ENCODE data around the gene KIF14. TPM values are rescaled to one million over a fixed set of nuclear protein-coding genes. Genes with fewer than 3 reads are reported as not detected.

Gene KIF14
- total and polyA plus RNA-seq, 2 donors (not counting 3 experiments of a cell fraction or from before 2014, with no cell fraction given): 1.5 to 13.8 TPM

GRCh38 chr1:200602632-200603031 is 17.9 kb downstream of the KIF14 start:
- no peaks in the 10 kb centered on the region for H3K27me3 ChIP-seq (ENCODE audit: control insufficient read depth in 2 of 2, insufficient read depth in 2 of 2, low read length in 2 of 2)
- H3K27ac ChIP-seq (ENCODE audit: insufficient read depth, low read depth, low read length): no peak overlapping the region
- H3K36me3 ChIP-seq (ENCODE audit: control insufficient read depth in 2 of 2, extremely low read depth in 1 of 2, insufficient read depth in 2 of 2, low read length in 2 of 2): peaks cover 0 to 13% of the 10 kb centered on the region in 2 experiments
- no peaks in the 10 kb centered on the region for H3K9me3 ChIP-seq (replicated peaks; ENCODE audit: control insufficient read depth, insufficient read depth, low read length)
- no peak overlapping the region for H3K4me3 ChIP-seq (replicated peaks in 1 of 3; ENCODE audit: insufficient read depth in 1 of 3, low read depth in 1 of 3, low read length in 3 of 3)
- POLR2A ChIA-PET: no interaction called here
- no peak overlapping the region for H3K9ac ChIP-seq (replicated peaks; ENCODE audit: extremely low read depth, insufficient read depth, low read length)
- dilution Hi-C loops (cut with MboI; ENCODE audit: extremely low pct_ligation_motif_present, low sequenced_read_pairs) (loop anchor here (25.0 kb wide), 1 partner anchor 185 kb away; no protein-coding TSS in a partner anchor), intact Hi-C loops (cut with micrococcal nuclease) (no loop called here)
- no peaks in the 10 kb centered on the region for H3K4me1 ChIP-seq (ENCODE audit: control insufficient read depth, extremely low read depth, insufficient read depth, low read length)
- no TSS peak for BruUV-seq (replicated peaks)
- H3K4me2 ChIP-seq (ENCODE audit: insufficient read depth, low read length): no peak overlapping the region
- CTCF ChIA-PET: no interaction called here
- DNase-seq (ENCODE audit: low read depth, low spot score) (no peak), FAIRE-seq (no peak)
- TF ChIP-seq POLR2A (IDR thresholded peaks at IDR 0.05; ENCODE audit: low read depth, low read length) (no peak), CTCF (IDR thresholded peaks at IDR 0.05; ENCODE audit: extremely low read depth in 1 of 2, insufficient read depth in 1 of 2, low read depth in 1 of 2, low read length in 2 of 2) (no peak), JUN (IDR thresholded peaks at IDR 0.05; ENCODE audit: borderline replicate concordance, insufficient read depth, insufficient read length, low read depth) (no peak), FOS (IDR thresholded peaks at IDR 0.05; ENCODE audit: borderline replicate concordance, insufficient read depth, low read length) (no peak), POLR2AphosphoS5 (IDR thresholded peaks at IDR 0.05; ENCODE audit: insufficient read depth, low read depth, low read length) (no peak), EZH2 (IDR thresholded peaks at IDR 0.05; ENCODE audit: borderline replicate concordance, low read depth, low read length, severe bottlenecking) (no peak), MYC (IDR thresholded peaks at IDR 0.05; ENCODE audit: low read depth, low read length) (no peak), GATA2 (IDR thresholded peaks at IDR 0.05; ENCODE audit: insufficient read depth, insufficient read length, low read depth, low read length) (no peak)
- TF ChIP-seq, protein P1, sequence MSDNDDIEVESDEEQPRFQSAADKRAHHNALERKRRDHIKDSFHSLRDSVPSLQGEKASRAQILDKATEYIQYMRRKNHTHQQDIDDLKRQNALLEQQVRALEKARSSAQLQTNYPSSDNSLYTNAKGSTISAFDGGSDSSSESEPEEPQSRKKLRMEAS (IDR thresholded peaks at IDR 0.05; ENCODE audit: insufficient read depth, insufficient read length): no peak
- H3K79me2 ChIP-seq (ENCODE audit: control insufficient read depth, insufficient read depth, low read length): no peaks in the 10 kb centered on the region
- no peak overlapping the region for H2AFZ ChIP-seq (ENCODE audit: low read depth, low read length)
- H3K9me1 ChIP-seq (replicated peaks; ENCODE audit: control insufficient read depth, extremely low read depth, insufficient read depth, low read length): no peaks in the 10 kb centered on the region
- H4K20me1 ChIP-seq (replicated peaks; ENCODE audit: control insufficient read depth, extremely low read depth, insufficient read depth, low read length): no peaks in the 10 kb centered on the region

Data from endothelial cell of umbilical vein (primary cell).